Caco-2 (cell line): ENCODE measurements around the gene TMEM201. TPM values are rescaled to one million over a fixed set of nuclear protein-coding genes. Genes with fewer than 3 reads are reported as not detected.

Experiments used
- BruUV-seq: library from RNA; stranded (reverse); fragments of 400-500 nt; replicated peaks from 2 replicates; lab custom pipeline; 2021; lab: Mats Ljungman, UMichigan
- CTCF ChIA-PET: fragments of 300-600 bp; sonication (Branson Sonifier 250); formaldehyde crosslinking; loops from one replicate; lab custom pipeline; 2022; ENCODE audit warnings: antibody characterized with exemption; lab: Charles Lee
- POLR2A ChIA-PET: fragments of 300-600 bp; sonication (Branson Sonifier 250); formaldehyde crosslinking; loops from one replicate; lab custom pipeline; 2022; ENCODE audit warnings: antibody characterized with exemption; lab: Charles Lee
- DNase-seq, 2 experiments: peaks; one replicate each; pipeline versions ENCODE4 v3.0.0 to v3.0.0-alpha.2; 2020 to 2022
- H3K27me3 ChIP-seq: replicated peaks from 2 replicates; pipeline ENCODE4 v1.6.0; 2011; ENCODE audit warnings: low read length; ENCODE audit not compliant: control insufficient read depth, insufficient read depth
- H3K36me3 ChIP-seq: 2 replicates; pipeline ENCODE4 v1.5.1; 2011; ENCODE audit warnings: low read length; ENCODE audit not compliant: control insufficient read depth, insufficient read depth
- H3K4me1 ChIP-seq: fragments of 250-450 bp; sonication (Bioruptor Pico); 2 replicates; pipeline ENCODE4 v1.5.1; 2020; ENCODE audit warnings: mild to moderate bottlenecking
- H3K4me3 ChIP-seq: 2 replicates; pipeline ENCODE4 v1.5.1; 2011; ENCODE audit warnings: low read depth, mild to moderate bottlenecking, control low read depth, low read length
- H3K9me3 ChIP-seq: fragments of 250-450 bp; sonication (Bioruptor Pico); 2 replicates; pipeline ENCODE4 v1.5.1; 2020; ENCODE audit warnings: mild to moderate bottlenecking, moderate library complexity
- H3K27ac Mint-ChIP-seq: one replicate; pipeline ENCODE4 v1.8.0; 2022; ENCODE audit warnings: mixed read lengths; ENCODE audit not compliant: unreplicated experiment
- H3K27me3 Mint-ChIP-seq: one replicate; pipeline ENCODE4 v1.8.0; 2022; ENCODE audit warnings: mixed read lengths; ENCODE audit not compliant: insufficient read depth, unreplicated experiment
- H3K36me3 Mint-ChIP-seq: one replicate; pipeline ENCODE4 v1.8.0; 2022; ENCODE audit warnings: mild to moderate bottlenecking, mixed read lengths; ENCODE audit not compliant: insufficient read depth, unreplicated experiment
- H3K4me1 Mint-ChIP-seq: one replicate; pipeline ENCODE4 v1.8.0; 2022; ENCODE audit warnings: low read depth, mixed read lengths; ENCODE audit not compliant: unreplicated experiment
- H3K4me3 Mint-ChIP-seq: one replicate; pipeline ENCODE4 v1.8.0; 2022; ENCODE audit warnings: mild to moderate bottlenecking, moderate library complexity, mixed read lengths; ENCODE audit not compliant: unreplicated experiment
- H3K9me3 Mint-ChIP-seq: one replicate; pipeline ENCODE4 v1.8.0; 2022; ENCODE audit warnings: mixed read lengths; ENCODE audit not compliant: unreplicated experiment
- intact Hi-C: fragments of 100-400 bp; cut with micrococcal nuclease; formaldehyde crosslinking; loops from one replicate; pipeline ENCODE4 v1.10.0; 2022; ENCODE audit not compliant: unreplicated experiment
- total RNA-seq: library from RNA; stranded (reverse); gene quantifications from 2 replicates; pipeline ENCODE4 v1.2.3, GENCODE V29; 2022
- TF ChIP-seq, protein P1 (sequence below), 2 experiments: fragments of 200-600 bp in 1 of 2; IDR thresholded peaks; 1 replicate in 1 of 2; 2 replicates in 1 of 2; pipeline versions ENCODE4 v1.5.1 to v1.8.0; 2011 to 2022; ENCODE audit warnings: antibody characterized with exemption in 1 of 2, control low read depth in 1 of 2, inconsistent platforms in 1 of 2, low read depth in 1 of 2, low read length in 1 of 2, mild to moderate bottlenecking in 1 of 2, moderate library complexity in 1 of 2; ENCODE audit not compliant: insufficient read depth in 1 of 2, severe bottlenecking in 1 of 2, unreplicated experiment in 1 of 2

TMEM201 gene
- total RNA-seq, 1 experiment from 2014 or later: 27.2 TPM

DNA sequence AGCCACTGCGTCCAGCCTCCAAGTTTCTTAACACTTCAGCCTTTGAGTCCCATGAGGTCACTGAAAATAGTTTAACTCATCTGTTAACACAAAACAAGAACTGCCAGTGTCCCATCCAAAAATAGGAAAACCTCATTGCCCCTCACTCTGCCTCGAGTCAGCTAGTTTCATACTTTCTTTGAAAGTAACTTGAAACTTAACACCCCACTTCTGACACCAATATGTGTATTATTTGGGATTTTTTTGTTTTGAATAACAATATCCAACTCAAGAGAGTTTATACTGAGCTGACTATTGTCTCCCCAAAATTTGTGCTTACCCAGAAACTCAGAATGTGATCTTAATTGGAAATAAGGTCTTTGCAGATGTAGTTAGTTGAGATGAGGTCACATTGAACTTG, 45.9 kb downstream of the TMEM201 start:
- H3K4me3 Mint-ChIP-seq: no peak overlapping the region
- H3K9me3 Mint-ChIP-seq: peaks cover 10% of the 10 kb centered on the region
- intact Hi-C loops: no loop called here
- H3K27ac Mint-ChIP-seq: no peak overlapping the region
- H3K27me3 Mint-ChIP-seq: peaks cover 3% of the 10 kb centered on the region
- Histone ChIP-seq H3K4me1 (no peaks in the 10 kb centered on the region), H3K36me3 (no peaks in the 10 kb centered on the region), H3K9me3 (no peaks in the 10 kb centered on the region), H3K27me3 (no peaks in the 10 kb centered on the region), H3K4me3 (no peak overlapping the region)
- H3K36me3 Mint-ChIP-seq: no peaks in the 10 kb centered on the region
- POLR2A ChIA-PET: no interaction called here
- no TSS peak for BruUV-seq
- TF ChIP-seq, protein P1, sequence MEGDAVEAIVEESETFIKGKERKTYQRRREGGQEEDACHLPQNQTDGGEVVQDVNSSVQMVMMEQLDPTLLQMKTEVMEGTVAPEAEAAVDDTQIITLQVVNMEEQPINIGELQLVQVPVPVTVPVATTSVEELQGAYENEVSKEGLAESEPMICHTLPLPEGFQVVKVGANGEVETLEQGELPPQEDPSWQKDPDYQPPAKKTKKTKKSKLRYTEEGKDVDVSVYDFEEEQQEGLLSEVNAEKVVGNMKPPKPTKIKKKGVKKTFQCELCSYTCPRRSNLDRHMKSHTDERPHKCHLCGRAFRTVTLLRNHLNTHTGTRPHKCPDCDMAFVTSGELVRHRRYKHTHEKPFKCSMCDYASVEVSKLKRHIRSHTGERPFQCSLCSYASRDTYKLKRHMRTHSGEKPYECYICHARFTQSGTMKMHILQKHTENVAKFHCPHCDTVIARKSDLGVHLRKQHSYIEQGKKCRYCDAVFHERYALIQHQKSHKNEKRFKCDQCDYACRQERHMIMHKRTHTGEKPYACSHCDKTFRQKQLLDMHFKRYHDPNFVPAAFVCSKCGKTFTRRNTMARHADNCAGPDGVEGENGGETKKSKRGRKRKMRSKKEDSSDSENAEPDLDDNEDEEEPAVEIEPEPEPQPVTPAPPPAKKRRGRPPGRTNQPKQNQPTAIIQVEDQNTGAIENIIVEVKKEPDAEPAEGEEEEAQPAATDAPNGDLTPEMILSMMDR (IDR thresholded peaks at IDR 0.05; ENCODE audit: insufficient read depth in 1 of 2, low read depth in 1 of 2, low read length in 1 of 2, severe bottlenecking in 1 of 2, unreplicated experiment in 1 of 2): no peak
- no peak for DNase-seq
- CTCF ChIA-PET: no interaction called here
- no peaks in the 10 kb centered on the region for H3K4me1 Mint-ChIP-seq

DNA sequence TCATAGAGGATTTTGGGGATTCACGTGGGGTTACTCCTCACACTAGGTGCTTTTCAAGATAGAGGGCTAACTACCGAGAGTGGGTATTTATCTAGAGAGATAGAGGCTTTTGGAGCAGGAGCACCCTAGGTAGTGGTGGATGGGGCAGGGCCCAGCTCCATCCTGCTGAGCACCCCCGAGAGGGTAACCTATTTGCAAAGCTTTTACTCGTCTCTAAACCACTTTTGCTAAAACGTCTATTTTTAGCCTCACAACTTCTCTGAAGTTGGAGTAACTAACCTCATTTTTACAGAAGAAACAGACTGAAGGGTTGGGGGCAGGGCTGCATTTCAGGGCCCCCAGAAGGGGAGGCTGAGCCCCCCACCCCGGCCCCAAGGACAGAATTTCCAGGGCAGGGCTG, 50.5 kb downstream of the TMEM201 start:
- no peak overlapping the region for H3K27ac Mint-ChIP-seq
- POLR2A ChIA-PET: no interaction called here

DNA sequence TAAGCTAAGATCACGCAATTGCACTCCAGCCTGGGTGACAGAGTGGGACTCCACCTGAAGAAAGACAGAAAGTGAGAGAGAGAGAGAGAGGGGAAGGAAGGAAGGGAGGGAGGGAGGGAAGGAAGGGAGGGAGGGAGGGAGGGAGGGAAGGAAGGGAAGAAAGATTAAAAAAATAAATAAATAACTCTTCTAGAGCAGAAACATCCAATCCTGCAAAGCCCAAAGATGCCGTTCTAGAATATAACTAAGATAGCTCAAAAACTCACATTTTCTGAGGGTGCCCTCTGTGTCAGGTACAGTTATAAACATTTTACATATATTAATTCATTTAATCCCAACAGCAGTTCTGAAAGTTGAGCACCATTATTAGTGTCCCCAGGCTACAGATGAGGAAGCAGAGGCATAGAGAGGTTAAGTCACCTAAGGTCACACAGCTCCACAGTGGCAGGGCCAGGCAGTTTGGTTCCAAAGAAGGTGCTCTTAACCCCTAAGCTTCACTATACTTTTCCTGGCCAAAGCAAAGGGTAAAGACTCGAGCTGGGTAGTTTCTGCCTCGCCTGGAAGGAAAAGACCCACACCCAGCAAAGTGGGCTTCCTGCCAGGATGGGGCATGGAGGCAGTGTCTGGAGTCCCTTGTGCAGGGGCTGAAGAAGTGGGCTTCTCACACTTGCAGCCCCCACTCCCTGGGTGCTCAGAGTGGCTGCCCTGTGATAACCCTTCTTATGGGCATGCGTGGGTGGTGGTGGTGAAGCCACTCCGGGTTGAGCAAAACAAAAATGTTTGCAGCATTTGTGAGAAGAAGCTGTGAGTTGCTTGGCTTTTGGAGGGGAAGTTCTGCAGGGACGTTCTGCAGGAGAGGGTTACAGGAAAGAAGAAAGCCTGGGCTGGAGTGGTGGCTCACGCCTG, 54.9 kb downstream of the TMEM201 start:
- no peaks in the 10 kb centered on the region for H3K9me3 ChIP-seq
- Mint-ChIP-seq H3K27me3 (peaks cover 4% of the 10 kb centered on the region), H3K9me3 (no peaks in the 10 kb centered on the region), H3K27ac (no peak overlapping the region), H3K36me3 (no peaks in the 10 kb centered on the region), H3K4me1 (no peaks in the 10 kb centered on the region), H3K4me3 (no peak overlapping the region)
- H3K4me3 ChIP-seq: no peak overlapping the region
- DNase-seq: no peak
- ChIA-PET CTCF (interaction anchor here (0.6 kb wide), 1 partner anchor 1629 kb away, joined by 3 read pairs; no protein-coding TSS in a partner anchor), POLR2A (no interaction called here)
- no peaks in the 10 kb centered on the region for H3K36me3 ChIP-seq
- no TSS peak for BruUV-seq
- no peaks in the 10 kb centered on the region for H3K27me3 ChIP-seq
- intact Hi-C loops: no loop called here
- H3K4me1 ChIP-seq: no peaks in the 10 kb centered on the region
- TF ChIP-seq, protein P1 (IDR thresholded peaks at IDR 0.05; ENCODE audit: insufficient read depth in 1 of 2, low read depth in 1 of 2, low read length in 1 of 2, severe bottlenecking in 1 of 2, unreplicated experiment in 1 of 2): no peak

More for the DNA sequence above, 50.5 kb downstream of the TMEM201 start:
- DNase-seq: no peak
- no peaks in the 10 kb centered on the region for H3K4me1 Mint-ChIP-seq
- no peaks in the 10 kb centered on the region for H3K27me3 ChIP-seq
- TF ChIP-seq, protein P1 (IDR thresholded peaks at IDR 0.05; ENCODE audit: insufficient read depth in 1 of 2, low read depth in 1 of 2, low read length in 1 of 2, severe bottlenecking in 1 of 2, unreplicated experiment in 1 of 2): no peak
- H3K27me3 Mint-ChIP-seq: peaks cover 7% of the 10 kb centered on the region
- BruUV-seq: no TSS peak
- no peaks in the 10 kb centered on the region for H3K4me1 ChIP-seq
- H3K4me3 Mint-ChIP-seq: no peak overlapping the region
- H3K36me3 Mint-ChIP-seq: no peaks in the 10 kb centered on the region
- H3K9me3 ChIP-seq: no peaks in the 10 kb centered on the region
- peaks cover 10% of the 10 kb centered on the region for H3K9me3 Mint-ChIP-seq
- intact Hi-C loops: no loop called here
- CTCF ChIA-PET: interaction anchor here (0.6 kb wide), 1 partner anchor 227 kb away, joined by 5 read pairs; no protein-coding TSS in a partner anchor
- H3K4me3 ChIP-seq: no peak overlapping the region
- H3K36me3 ChIP-seq: no peaks in the 10 kb centered on the region
